ENCODE measurements around the gene TAPBPL. TPM values are rescaled to one million over a fixed set of nuclear protein-coding genes. Genes with fewer than 3 reads are reported as not detected.
"Not testable (repeated sequence)": the region's sequence is repeated elsewhere in the genome, so short reads cannot be mapped to it uniquely, and the experiment has no call there.

TAPBPL gene
- total and polyA plus RNA-seq, 2 of the 13 experiments (the other 11 are each of a cell fraction or from before 2014, with no cell fraction given) = 10.0 to 14.5 TPM

DNA sequence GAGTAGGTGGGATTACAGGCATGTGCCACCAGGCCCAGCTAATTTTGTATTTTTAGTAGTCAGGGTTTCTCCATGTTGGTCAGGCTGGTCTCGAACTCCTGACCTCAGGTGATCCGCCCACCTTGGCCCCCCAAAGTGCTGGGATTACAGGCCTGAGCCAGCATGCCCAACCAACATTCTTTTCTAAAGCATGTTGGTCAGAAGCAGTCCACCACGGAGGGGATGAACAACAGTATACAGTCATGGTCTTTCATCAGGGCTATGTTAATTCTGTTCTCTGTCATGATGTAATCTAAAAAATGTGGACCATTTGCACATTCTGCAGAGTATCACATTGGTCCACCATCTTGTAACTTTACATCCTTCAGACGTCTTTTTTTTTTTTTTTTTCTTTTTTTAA, 37.6 kb downstream of the TAPBPL start:
- FAIRE-seq = no peak
- no peaks in the 10 kb centered on the region; a peak in 1 of 5 replicates for H3K27me3 ChIP-seq (ENCODE audit: control insufficient read depth in 1 of 2, insufficient read depth in 2 of 2, low read length in 2 of 2)
- 68% methylated on average over 4 of the region's 4 CpGs for WGBS (ENCODE audit: low lambda C conversion rate)
- H3K27ac ChIP-seq (ENCODE audit: extremely low read length, insufficient read depth, low read length) = no peak overlapping the region
- no peak overlapping the region for H2AFZ ChIP-seq (ENCODE audit: low read length)
- peaks cover 16% of the 10 kb centered on the region for H3K79me2 ChIP-seq (ENCODE audit: insufficient read depth, low read length)
- intact Hi-C loops (cut with micrococcal nuclease; ENCODE audit: unreplicated experiment) (no loop called here), in situ Hi-C loops (cut with HindIII; ENCODE audit: extremely low pct_ligation_motif_present, low pct_unique_long_range_greater_than_20kb) (no loop called here)
- no peak overlapping the region for H3K4me2 ChIP-seq (ENCODE audit: low read depth, low read length)
- no peak for DNase-seq (ENCODE audit: low spot score)
- ChIA-PET POLR2A (interaction anchor here (0.6 kb wide), 1 partner anchor 97 kb away, joined by 3 read pairs; no protein-coding TSS in a partner anchor), CTCF (ENCODE audit: low intra/inter-chr PET ratio, low total read pairs) (no interaction called here)
- no peak overlapping the region for H3K9ac ChIP-seq (ENCODE audit: insufficient read depth, low read depth, low read length)
- peaks cover 6% of the 10 kb centered on the region for H4K20me1 ChIP-seq (ENCODE audit: insufficient read depth, low read length)
- no peak for TF ChIP-seq GATAD2A (CRISPR knock-in tag; IDR thresholded peaks at IDR 0.05)
- TF ChIP-seq, protein P1, sequence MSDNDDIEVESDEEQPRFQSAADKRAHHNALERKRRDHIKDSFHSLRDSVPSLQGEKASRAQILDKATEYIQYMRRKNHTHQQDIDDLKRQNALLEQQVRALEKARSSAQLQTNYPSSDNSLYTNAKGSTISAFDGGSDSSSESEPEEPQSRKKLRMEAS (IDR thresholded peaks at IDR 0.05) = no peak
- no peak for TF ChIP-seq ZNF354B (CRISPR knock-in tag; IDR thresholded peaks at IDR 0.05)
- no peak for TF ChIP-seq RXRB (CRISPR knock-in tag; IDR thresholded peaks at IDR 0.05; ENCODE audit: borderline replicate concordance)
- no peak for TF ChIP-seq TAF1 (CRISPR knock-in tag; IDR thresholded peaks at IDR 0.05)
- no peak for TF ChIP-seq TCF12 (IDR thresholded peaks at IDR 0.05)
- no peak for TF ChIP-seq TCF12 (CRISPR knock-in tag; IDR thresholded peaks at IDR 0.05)
- no peak for TF ChIP-seq ZNF652 (CRISPR knock-in tag; IDR thresholded peaks at IDR 0.05; ENCODE audit: borderline replicate concordance, low read depth)
- 0 out of 5 replicates have a peak, but pooled peaks cover 0 to 7% of the 10 kb centered on the region in 2 experiments for H3K36me3 ChIP-seq (replicated peaks in 1 of 2; ENCODE audit: control insufficient read depth in 1 of 2, insufficient read depth in 2 of 2, low read length in 2 of 2)
- H3K4me3 ChIP-seq (replicated peaks in 1 of 3; ENCODE audit: insufficient read depth in 1 of 3, low read depth in 2 of 3, low read length in 3 of 3) = no peak overlapping the region
- BruUV-seq (replicated peaks) = no TSS peak
- H3K4me1 ChIP-seq (ENCODE audit: insufficient read depth, low read length) = peaks cover 9% of the 10 kb centered on the region
- H3K9me3 ChIP-seq (ENCODE audit: low read length) = no peaks in the 10 kb centered on the region
- no peak for ATAC-seq

DNA sequence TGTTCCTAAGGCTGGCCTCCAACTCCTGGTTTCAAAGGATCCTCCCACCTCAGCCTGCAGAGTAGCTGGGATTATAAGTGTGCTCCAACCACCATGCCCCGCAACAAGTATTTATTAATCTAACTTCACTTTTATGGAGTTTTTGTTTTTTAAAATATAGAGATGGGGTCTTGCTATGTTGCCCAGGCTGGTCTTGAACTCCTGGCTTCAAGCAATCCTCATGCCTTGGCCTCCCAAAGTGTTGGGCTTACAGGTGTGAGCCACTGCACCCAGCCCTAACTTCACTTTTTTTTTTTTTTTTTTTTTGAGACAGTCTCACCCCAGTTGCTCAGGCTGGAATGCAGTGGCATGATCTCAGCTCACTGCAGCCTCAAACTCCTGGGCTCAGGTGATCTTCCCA, 38.8 kb downstream of the TAPBPL start:
- CTCF ChIA-PET (ENCODE audit: low intra/inter-chr PET ratio, low total read pairs); BruUV-seq (replicated peaks); H3K27me3 ChIP-seq (ENCODE audit: control insufficient read depth in 1 of 2, insufficient read depth in 2 of 2, low read length in 2 of 2); FAIRE-seq; H3K4me3 ChIP-seq (replicated peaks in 1 of 3; ENCODE audit: insufficient read depth in 1 of 3, low read depth in 2 of 3, low read length in 3 of 3); intact Hi-C loops (cut with micrococcal nuclease; ENCODE audit: unreplicated experiment); DNase-seq (ENCODE audit: low spot score); in situ Hi-C loops (cut with HindIII; ENCODE audit: extremely low pct_ligation_motif_present, low pct_unique_long_range_greater_than_20kb); H3K9me3 ChIP-seq (ENCODE audit: low read length); H3K4me2 ChIP-seq (ENCODE audit: low read depth, low read length); H4K20me1 ChIP-seq (ENCODE audit: insufficient read depth, low read length); H2AFZ ChIP-seq (ENCODE audit: low read length); H3K27ac ChIP-seq (ENCODE audit: extremely low read length, insufficient read depth, low read length); ATAC-seq; H3K9ac ChIP-seq (ENCODE audit: insufficient read depth, low read depth, low read length): not testable (repeated sequence)
- 96% methylated on average over 1 of the region's 1 CpG for WGBS (ENCODE audit: low lambda C conversion rate)
- H3K4me1 ChIP-seq (ENCODE audit: insufficient read depth, low read length) = peaks cover 21% of the 10 kb centered on the region
- TF ChIP-seq ZNF121 (CRISPR knock-in tag; IDR thresholded peaks at IDR 0.05) = peak; percentile 53; the same call in 1 of the 2 replicates
- peaks cover 29% of the 10 kb centered on the region for H3K79me2 ChIP-seq (ENCODE audit: insufficient read depth, low read length)
- peaks cover 0 to 14% of the 10 kb centered on the region in 2 experiments; a peak in 2 of 5 replicates for H3K36me3 ChIP-seq (replicated peaks in 1 of 2; ENCODE audit: control insufficient read depth in 1 of 2, insufficient read depth in 2 of 2, low read length in 2 of 2)
- POLR2A ChIA-PET = interaction anchor here (1.4 to 1.8 kb wide), 2 partner anchors 43 to 107 kb away, joined by 4 read pairs; partner anchors contain the start of genes GAPDH and LTBR

All from HepG2 (cell line).